Measurements from ENCODE around the gene LRMDA. TPM values are rescaled to one million over a fixed set of nuclear protein-coding genes. Genes with fewer than 3 reads are reported as not detected.

The LRMDA gene
- total RNA-seq, 1 experiment from 2014 or later = 1.2 TPM

GRCh38 chr10:75400771-75401568 is 30.5 kb upstream of the LRMDA start:
- Histone ChIP-seq H3K79me2 (ENCODE audit: low read length) (peaks cover 84% of the 10 kb centered on the region), H2AFZ (ENCODE audit: low read length) (peak overlapping the region; percentile 89; the same call in 1 of the 2 replicates), H3K4me1 (ENCODE audit: insufficient read depth, low read length) (peaks cover 10% of the 10 kb centered on the region), H3K9me2 (replicated peaks; ENCODE audit: low read length) (no peaks in the 10 kb centered on the region), H3K9ac (ENCODE audit: low read length) (peak overlapping the region; percentile 80), H3K27me3 (ENCODE audit: low read length) (peaks cover 96% of the 10 kb centered on the region), H3K4me2 (ENCODE audit: low read length) (peak overlapping the region; percentile 84), H3F3A (ENCODE audit: low read length, unreplicated experiment) (no peaks in the 10 kb centered on the region), H3K9me3 (ENCODE audit: low read length) (no peaks in the 10 kb centered on the region), H4K20me1 (ENCODE audit: low read length) (peaks cover 22% of the 10 kb centered on the region), H3K4me3 (ENCODE audit: low read length) (peak overlapping the region; percentile 79), H3K27ac (ENCODE audit: low read length) (peak overlapping the region; percentile 81), H3K36me3 (ENCODE audit: low read depth, low read length) (no peaks in the 10 kb centered on the region)
- DNase-seq = peak; percentile 48
- ChIA-PET POLR2A (ENCODE audit: unreplicated experiment) (interaction anchor here (0.6 to 1.0 kb wide), 5 partner anchors 132 to 655 kb away, joined by 3 to 4 read pairs (median 3); no protein-coding TSS in a partner anchor), CTCF (interaction anchor here (0.6 to 2.0 kb wide), 9 partner anchors 7 to 903 kb away, joined by 3 to 26 read pairs (median 4); no protein-coding TSS in a partner anchor)
- intact Hi-C loops (cut with micrococcal nuclease) = loop anchor here (1.0 to 10.0 kb wide), 9 partner anchors 372 to 1711 kb away; partner anchors contain the start of gene KAT6B
- TSS peak; percentile 75 for BruUV-seq (replicated peaks)
- ATAC-seq = peak; percentile 0
- TF ChIP-seq EZH2phosphoT487 (IDR thresholded peaks at IDR 0.05; ENCODE audit: borderline replicate concordance, low read length) (peak; percentile 44), CTCF (conservative IDR thresholded peaks at IDR 0.05; ENCODE audit: low read depth, low read length) (no peak; the same call in 1 of the 2 replicates), EZH2 (IDR thresholded peaks at IDR 0.05; ENCODE audit: low read length, unreplicated experiment) (no peak)

GRCh38 chr10:75401569-75402485 is 29.6 kb upstream of the LRMDA start, which contains the start of gene ZNF503:
Gene ZNF503, minus strand, starts transcription at chr10:75401764. Its CDS starts 345 bp downstream, at chr10:75401419.
- H3K9me2 ChIP-seq (replicated peaks; ENCODE audit: low read length) = no peaks in the 10 kb centered on the region
- H3K4me3 ChIP-seq (ENCODE audit: low read length) = peak within 1 kb of the TSS; percentile 79
- intact Hi-C loops (cut with micrococcal nuclease) = loop anchor here (1.0 to 10.0 kb wide), 11 partner anchors 371 to 1710 kb away; partner anchors contain the start of gene KAT6B
- H3K36me3 ChIP-seq (ENCODE audit: low read depth, low read length) = no peaks in the 10 kb centered on the region
- peak within 1 kb of the TSS; percentile 89 for H2AFZ ChIP-seq (ENCODE audit: low read length)
- peak within 1 kb of the TSS; percentile 80 for H3K9ac ChIP-seq (ENCODE audit: low read length)
- H3K79me2 ChIP-seq (ENCODE audit: low read length) = peaks cover 84% of the 10 kb centered on the region
- ChIA-PET POLR2A (ENCODE audit: unreplicated experiment) (interaction anchor here (0.5 to 1.2 kb wide), 12 partner anchors 40 to 1382 kb away, joined by 3 to 11 read pairs (median 4); no protein-coding TSS in a partner anchor), CTCF (interaction anchor here (0.5 to 2.0 kb wide), 13 partner anchors 8 to 1150 kb away, joined by 3 to 26 read pairs (median 4); no protein-coding TSS in a partner anchor)
- peak within 1 kb of the TSS; percentile 81 for H3K27ac ChIP-seq (ENCODE audit: low read length)
- peak; percentile 39 for ATAC-seq
- peaks cover 22% of the 10 kb centered on the region for H4K20me1 ChIP-seq (ENCODE audit: low read length)
- peaks cover 96% of the 10 kb centered on the region for H3K27me3 ChIP-seq (ENCODE audit: low read length)
- H3F3A ChIP-seq (ENCODE audit: low read length, unreplicated experiment) = no peaks in the 10 kb centered on the region
- peak within 1 kb of the TSS; percentile 84 for H3K4me2 ChIP-seq (ENCODE audit: low read length)
- H3K4me1 ChIP-seq (ENCODE audit: insufficient read depth, low read length) = peaks cover 15% of the 10 kb centered on the region
- peak; percentile 100 for DNase-seq
- BruUV-seq (replicated peaks) = no TSS peak
- no peaks in the 10 kb centered on the region for H3K9me3 ChIP-seq (ENCODE audit: low read length)
- TF ChIP-seq EZH2 (IDR thresholded peaks at IDR 0.05; ENCODE audit: low read length, unreplicated experiment) (peak; percentile 95), EZH2phosphoT487 (IDR thresholded peaks at IDR 0.05; ENCODE audit: borderline replicate concordance, low read length) (no peak; the same call in none of the 2 replicates), CTCF (conservative IDR thresholded peaks at IDR 0.05; ENCODE audit: low read depth, low read length) (0 out of 2 replicates have a peak, but pooled peaks have one; percentile 24)
